Activated CD8-positive, alpha-beta memory T cell treated with anti-CD3 and anti-CD28 coated beads, Interleukin-2, amount 50 U/mL, for 24 hours (primary cell): ENCODE data around the gene PLB1.

Experiments
- DNase-seq: peaks from one replicate; pipeline ENCODE4 v3.0.0-alpha.2; 2020; ENCODE audit errors: extremely low read depth

Gene PLB1

GRCh38 chr2:28626376-28626775 lies 130.5 kb downstream of the PLB1 start:
- no peak for DNase-seq

- DNase-seq: no peak
These were observed 131.1 kb downstream of the PLB1 start for GRCh38 chr2:28626891-28627421.

- DNase-seq: no peak
These were observed 132.0 kb downstream of the PLB1 start for GRCh38 chr2:28627722-28628480.

- no peak for DNase-seq
These were observed 132.6 kb downstream of the PLB1 start for GRCh38 chr2:28628506-28628905.

- DNase-seq: no peak
These were observed 133.1 kb downstream of the PLB1 start for GRCh38 chr2:28628987-28629386.

GRCh38 chr2:28629910-28630309 lies 134.1 kb downstream of the PLB1 start:
- DNase-seq: no peak

GRCh38 chr2:28630341-28630740 lies 134.5 kb downstream of the PLB1 start:
- no peak for DNase-seq

- no peak for DNase-seq
These were observed 135.8 kb downstream of the PLB1 start for GRCh38 chr2:28631514-28632206.

GRCh38 chr2:28632791-28633190 lies 136.9 kb downstream of the PLB1 start:
- DNase-seq: no peak

GRCh38 chr2:28633204-28633603 lies 137.3 kb downstream of the PLB1 start:
- DNase-seq: no peak

GRCh38 chr2:28633746-28634145 lies 137.9 kb downstream of the PLB1 start:
- no peak for DNase-seq

- no peak for DNase-seq
These were observed 139.3 kb downstream of the PLB1 start for GRCh38 chr2:28635191-28635611.

- DNase-seq: no peak
These were observed 140.6 kb downstream of the PLB1 start for GRCh38 chr2:28636491-28636890.

GRCh38 chr2:28637066-28638047 lies 141.5 kb downstream of the PLB1 start:
- no peak for DNase-seq

- DNase-seq: no peak
These were observed 142.2 kb downstream of the PLB1 start for GRCh38 chr2:28638102-28638501.

- no peak for DNase-seq
These were observed 143.3 kb downstream of the PLB1 start for GRCh38 chr2:28639092-28639691.

- DNase-seq: no peak
These were observed 144.0 kb downstream of the PLB1 start for GRCh38 chr2:28639836-28640235.

- DNase-seq: no peak
These were observed 144.5 kb downstream of the PLB1 start for GRCh38 chr2:28640260-28640907.

GRCh38 chr2:28640908-28641300 lies 145.0 kb downstream of the PLB1 start:
- no peak for DNase-seq

- no peak for DNase-seq
These were observed 146.9 kb downstream of the PLB1 start for GRCh38 chr2:28642796-28643195.

- no peak for DNase-seq
These were observed 147.5 kb downstream of the PLB1 start for GRCh38 chr2:28643327-28643726.
